G401.6 (cell line): Measurements from ENCODE around the gene STS.
A peak's percentile ranks its signal among the peaks of the same experiment; 100 is the strongest.

Source experiments
- FAIRE-seq: peaks from 2 replicates; lab custom pipeline; 2012; peaks lifted over from hg19 to GRCh38; lab: Jason Lieb, UNC

Gene STS, protein sequence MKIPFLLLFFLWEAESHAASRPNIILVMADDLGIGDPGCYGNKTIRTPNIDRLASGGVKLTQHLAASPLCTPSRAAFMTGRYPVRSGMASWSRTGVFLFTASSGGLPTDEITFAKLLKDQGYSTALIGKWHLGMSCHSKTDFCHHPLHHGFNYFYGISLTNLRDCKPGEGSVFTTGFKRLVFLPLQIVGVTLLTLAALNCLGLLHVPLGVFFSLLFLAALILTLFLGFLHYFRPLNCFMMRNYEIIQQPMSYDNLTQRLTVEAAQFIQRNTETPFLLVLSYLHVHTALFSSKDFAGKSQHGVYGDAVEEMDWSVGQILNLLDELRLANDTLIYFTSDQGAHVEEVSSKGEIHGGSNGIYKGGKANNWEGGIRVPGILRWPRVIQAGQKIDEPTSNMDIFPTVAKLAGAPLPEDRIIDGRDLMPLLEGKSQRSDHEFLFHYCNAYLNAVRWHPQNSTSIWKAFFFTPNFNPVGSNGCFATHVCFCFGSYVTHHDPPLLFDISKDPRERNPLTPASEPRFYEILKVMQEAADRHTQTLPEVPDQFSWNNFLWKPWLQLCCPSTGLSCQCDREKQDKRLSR

DNA sequence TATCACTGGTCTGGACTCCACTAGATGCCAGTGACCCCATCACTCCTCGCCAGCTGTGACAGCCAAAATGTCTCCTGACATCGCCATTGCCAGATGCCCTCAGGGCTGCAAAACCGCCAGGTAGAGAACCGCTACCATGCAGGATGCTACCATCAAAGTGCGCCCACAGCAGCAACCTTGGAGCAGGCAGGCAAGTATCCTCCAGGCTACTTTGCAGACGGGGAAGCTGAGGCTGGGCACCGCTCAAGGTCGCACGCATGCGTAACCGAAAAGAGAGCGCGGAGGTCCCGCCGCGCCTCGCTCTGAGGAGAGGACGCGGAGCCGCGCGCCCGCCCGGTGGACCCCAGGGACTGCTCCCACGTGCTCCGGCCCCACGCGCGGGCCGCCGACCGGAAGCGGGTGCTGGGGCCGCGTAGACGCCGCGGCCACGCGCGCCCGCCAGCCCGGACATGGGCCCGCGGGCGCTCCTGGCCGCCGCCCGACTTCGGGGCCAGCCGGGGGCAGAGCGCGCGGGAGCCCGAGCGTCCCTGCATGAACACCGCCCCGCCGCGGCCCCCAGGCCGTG is at the start of gene STS:
Gene STS, plus strand, starts transcription at position 300 of the 565 bp plus-strand sequence. CDS start 105,488 bp downstream, outside the sequence.
- no peak for FAIRE-seq

GRCh38 chrX:7100022-7100421 is 47.5 kb upstream of the STS start:
- FAIRE-seq = no peak

DNA sequence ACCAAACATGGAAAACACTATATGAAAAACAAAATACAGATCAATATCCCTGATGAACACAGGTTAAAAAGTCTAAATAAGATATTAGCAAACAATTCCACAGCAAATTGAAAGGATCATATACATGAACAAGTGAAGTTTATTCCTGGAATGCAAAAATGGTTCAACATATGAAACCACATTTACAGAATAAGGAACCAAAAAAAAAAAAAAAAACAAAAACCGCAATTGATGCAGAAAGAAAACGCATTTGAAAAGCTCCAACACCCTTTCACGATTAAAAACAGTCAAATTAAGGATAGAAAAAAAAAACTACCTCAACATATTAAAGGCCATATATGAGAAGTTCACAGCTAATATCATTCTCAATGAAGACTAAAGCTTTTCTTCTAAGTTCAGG is 45.4 kb upstream of the STS start:
- FAIRE-seq = no peak

GRCh38 chrX:7106649-7107048 is 40.9 kb upstream of the STS start:
- FAIRE-seq = no peak

DNA sequence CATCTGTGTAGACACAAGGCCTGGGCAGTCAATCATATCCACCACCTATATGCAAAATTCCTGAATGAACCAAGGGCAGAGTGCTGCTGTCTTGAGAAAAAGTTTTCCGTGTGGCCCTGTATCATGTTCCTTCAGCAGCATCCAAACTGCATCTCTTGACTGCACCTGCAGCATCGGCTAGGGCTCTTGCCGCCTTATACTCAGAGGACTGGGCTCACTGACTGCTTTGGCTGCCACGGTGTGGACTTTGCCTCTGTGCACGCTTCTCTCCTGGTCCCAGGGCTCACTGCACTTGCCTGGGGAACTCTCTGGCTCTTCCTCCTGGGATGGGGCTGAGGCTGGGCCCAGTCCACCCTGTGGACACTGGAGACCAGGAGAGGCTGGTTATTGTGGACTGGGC is 39.5 kb upstream of the STS start:
- no peak for FAIRE-seq

DNA sequence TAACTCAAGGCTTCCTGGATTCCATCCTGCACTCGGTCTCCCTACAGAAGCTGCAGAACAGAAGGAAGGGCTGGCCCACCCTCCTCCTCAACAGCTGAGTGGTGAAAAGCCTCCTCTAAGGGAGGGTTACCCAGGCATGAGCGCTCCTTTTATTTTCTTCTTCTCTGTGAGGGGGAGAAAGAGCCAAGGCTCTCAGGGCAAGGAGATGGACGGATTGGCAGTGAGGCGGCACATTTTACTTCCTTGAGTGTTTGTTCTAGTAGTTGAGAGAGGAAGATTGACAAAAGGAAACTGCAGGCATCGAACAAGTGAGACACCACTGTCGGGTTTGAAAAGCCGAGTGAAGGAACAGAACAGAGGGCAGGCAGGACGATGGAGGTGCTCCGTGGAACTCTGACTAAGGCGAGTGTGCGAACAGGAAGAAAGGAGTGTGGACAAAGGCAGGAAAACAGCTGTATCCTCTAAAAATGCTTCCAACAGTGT is 38.4 kb upstream of the STS start:
- FAIRE-seq = no peak

- FAIRE-seq = no peak
Measured at GRCh38 chrX:7109838-7110793, 37.4 kb upstream of the STS start.

- no peak for FAIRE-seq
Measured at GRCh38 chrX:7110821-7111276, 36.7 kb upstream of the STS start.

DNA sequence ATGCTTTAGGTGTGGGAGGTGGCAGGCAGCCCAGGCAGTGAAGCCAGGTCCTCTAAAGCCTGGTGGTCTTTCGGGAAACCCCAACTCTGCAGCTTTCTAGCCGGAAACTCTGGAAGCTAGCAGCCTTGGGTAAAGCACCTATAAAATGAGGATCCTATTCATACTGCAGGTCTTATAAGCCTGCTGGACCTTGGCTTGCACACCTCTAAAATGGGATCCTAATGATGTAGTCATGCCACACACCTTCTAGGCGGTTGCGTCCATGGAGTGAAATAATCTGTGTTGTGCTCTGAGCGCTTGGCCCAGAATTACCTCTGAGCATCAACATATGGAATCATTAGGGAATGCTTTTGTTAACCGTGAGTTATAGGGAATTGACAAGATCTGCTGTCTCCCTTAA is 36.0 kb upstream of the STS start:
- FAIRE-seq = no peak

DNA sequence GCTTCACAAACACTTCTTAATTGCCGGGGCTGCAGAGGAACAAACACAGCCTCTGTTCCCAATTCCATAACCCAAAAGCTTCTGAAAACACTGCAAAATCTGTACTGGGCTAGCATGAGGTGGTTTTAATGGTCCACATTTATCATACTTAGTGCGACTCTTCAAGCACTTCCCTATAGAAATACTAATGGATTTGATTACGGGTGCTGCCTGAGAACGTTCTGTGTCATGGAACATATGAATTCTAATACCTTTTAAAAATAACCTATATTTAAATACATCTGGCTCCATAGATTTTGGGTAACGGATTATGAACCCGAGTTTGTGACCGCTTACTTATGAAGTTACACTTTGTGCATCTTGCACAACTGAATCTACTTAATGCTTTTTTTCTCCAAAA is 35.4 kb upstream of the STS start:
- no peak for FAIRE-seq

DNA sequence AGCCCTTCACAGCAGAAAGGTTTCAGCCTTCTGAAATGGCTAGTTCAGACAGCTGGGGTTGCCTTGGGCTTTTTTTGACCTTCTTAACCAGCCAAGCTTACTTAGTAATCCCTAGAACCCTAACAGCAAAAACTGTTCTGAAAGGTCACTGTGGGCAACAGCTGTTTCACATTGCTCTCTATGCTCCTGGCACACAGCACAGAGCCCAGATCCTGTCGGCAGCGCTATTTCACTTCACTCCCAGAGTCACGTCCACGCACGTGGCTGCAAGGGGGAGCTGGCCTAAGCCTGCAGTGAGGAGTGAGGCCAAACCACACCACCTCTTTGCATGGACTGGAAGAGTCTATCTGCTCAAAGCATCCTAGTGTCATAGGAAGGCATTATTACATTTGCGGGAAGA is 32.0 kb upstream of the STS start:
- no peak for FAIRE-seq

DNA sequence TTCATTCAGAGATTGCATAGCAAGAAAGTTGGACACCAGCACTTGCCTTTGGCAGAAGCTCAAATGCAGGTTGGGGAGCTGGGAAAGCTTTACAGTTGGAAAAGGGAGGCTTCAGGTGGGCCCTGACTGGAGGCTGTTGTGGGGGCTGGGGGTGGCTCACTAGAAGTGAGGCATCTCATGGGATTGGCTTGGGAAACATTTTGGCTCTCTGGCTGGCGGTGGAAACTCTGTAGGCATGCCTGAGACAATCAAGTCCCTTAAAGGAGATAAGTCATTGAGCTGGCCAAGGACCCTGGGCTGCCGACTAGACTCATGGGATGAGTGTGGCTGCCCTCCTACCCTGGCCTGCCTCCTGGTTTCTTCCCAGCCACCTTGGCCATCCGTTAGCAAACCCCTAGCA is 31.4 kb upstream of the STS start:
- no peak for FAIRE-seq

DNA sequence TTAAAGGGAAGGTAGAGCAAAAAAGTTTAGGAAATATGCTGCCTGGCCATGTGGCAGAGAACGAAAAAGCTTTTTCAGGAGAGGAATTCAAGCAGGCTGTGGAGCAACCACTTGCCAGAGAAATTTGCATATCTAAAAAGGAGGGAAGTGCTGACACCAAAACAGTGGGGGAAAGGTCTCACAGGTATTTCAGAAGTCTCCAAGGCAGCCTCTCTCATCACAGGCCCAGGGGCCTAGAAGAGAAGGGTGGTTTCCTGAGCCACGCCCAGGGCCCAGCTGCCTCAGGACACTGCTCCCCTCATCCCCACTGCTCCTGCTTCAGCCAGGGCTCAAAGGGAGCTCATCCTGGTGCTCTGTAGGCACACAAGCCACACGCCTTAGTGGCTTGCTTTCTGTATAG is 29.9 kb upstream of the STS start:
- FAIRE-seq = no peak

DNA sequence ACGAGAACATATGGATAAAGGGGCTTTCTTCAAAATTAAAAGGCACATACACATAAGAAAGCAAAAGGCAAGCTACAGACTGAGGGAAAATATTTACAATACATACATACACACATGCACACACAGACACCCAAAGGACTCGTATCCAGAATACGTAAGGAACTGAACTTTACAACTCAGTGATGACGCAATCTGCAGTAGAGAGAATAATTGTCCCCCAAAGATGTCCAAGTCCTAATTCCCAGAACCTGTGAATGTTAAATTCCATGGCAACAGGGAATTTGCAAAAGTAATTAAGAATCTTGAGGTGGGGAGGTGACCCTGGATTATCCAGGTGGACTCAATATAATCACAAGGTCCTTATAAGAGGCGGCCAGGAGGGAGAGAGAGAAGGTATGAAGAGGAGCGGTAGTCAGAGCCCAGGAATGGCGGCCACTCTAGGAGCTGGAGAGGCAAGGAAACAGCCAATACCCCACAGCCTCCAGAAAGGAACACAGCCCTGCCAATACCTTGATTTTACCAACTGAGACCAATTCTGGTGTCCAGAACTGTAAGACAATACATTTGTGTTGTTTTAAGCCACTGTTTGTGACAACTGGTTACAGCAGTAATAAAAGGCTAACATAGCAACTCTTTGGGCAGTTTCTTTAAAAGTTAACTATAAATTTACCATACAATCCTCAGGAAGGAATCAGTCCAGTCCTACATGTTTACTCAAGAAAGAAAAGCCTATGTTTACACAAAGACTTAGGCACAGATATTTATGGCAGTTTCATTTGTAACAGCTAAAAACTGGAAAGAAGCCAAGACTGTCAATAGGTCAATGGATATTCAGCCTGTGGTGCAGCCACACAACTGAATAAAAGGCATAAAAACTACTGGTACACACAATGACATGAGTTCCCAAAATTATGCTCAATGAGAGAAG is 27.3 kb upstream of the STS start:
- FAIRE-seq = no peak

- FAIRE-seq = no peak
Measured at GRCh38 chrX:7120878-7121219, 26.7 kb upstream of the STS start.

- no peak for FAIRE-seq
Measured at GRCh38 chrX:7127056-7127455, 20.5 kb upstream of the STS start.

DNA sequence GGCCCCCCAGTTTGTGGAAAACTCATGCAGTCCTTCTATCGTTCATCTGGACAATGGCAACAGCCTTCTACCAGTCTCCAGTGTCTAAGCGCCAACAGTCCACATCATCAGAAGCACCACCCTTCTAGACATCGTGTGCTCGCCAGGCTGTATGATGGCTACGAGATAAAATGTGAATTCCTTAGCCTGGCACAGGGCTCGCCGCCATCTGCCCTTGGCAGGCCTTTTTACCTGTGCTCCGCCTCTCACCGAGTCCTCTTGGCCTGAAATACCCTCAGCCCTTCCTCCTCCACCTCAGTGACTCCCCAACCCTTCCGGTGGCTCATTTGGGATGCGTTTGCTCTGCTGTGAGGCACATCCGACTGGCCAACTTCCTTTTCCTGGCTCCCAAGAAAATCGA is 15.9 kb upstream of the STS start:
- FAIRE-seq = no peak

- peak; percentile 45 for FAIRE-seq
Measured at GRCh38 chrX:7132335-7133049, 15.0 kb upstream of the STS start.

GRCh38 chrX:7133050-7133440 is 14.5 kb upstream of the STS start:
- no peak for FAIRE-seq

DNA sequence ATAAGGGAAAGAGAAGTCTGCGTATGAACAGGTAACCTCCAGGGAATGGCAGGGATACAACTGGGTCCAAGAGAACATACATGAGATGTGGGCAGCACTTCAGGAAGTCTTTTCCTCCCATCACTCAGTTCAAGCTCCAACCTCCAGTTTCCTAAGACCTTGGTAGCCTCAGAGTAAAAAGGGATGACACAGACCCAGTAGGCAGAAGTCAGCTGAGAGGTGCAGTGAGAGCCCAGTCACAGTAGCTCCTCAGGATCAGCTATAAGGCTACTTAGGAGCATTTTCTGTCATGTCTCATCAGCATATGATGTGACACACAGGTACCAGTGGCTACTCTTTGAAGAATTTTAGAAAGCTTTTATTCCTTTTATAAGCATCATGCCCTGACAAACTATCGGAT is 12.5 kb upstream of the STS start:
- FAIRE-seq = no peak
